ENCODE data around the gene RAB40C. TPM values are rescaled to one million over a fixed set of nuclear protein-coding genes. Genes with fewer than 3 reads are reported as not detected.

Gene RAB40C
- total and polyA plus RNA-seq, 10 of the 15 experiments (the other 5 are each of a cell fraction or from before 2014, with no cell fraction given), result 0.06 to 12.8 (median 4.6) TPM

DNA sequence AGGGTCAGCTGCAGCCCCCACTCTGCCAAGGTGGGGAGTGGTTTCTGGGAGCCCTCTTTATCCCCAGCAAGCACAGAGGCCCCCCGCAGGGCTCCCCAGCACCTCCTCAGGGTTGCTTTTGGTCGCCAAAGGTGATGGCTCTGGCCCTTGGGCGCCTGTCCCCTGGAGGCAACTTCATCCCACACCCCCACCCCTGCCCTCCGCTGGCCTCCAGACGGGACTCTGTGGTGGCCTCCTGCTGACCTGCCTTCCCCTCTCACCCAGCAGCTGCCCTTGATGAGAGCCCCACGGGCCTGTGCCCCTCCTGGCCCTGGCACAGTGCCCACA, 70.2 kb downstream of the RAB40C start:
- ChIA-PET CTCF (interaction anchor here (0.6 to 1.4 kb wide), 4 partner anchors 9 to 811 kb away, joined by 3 to 5 read pairs (median 4); partner anchors contain the start of gene METTL26), RAD21 (ENCODE audit: unreplicated experiment) (interaction anchor here (1.0 kb wide), 1 partner anchor 12 kb away, joined by 7 read pairs; no protein-coding TSS in a partner anchor), POLR2A (no interaction called here), SMC1A (ENCODE audit: uncharacterized antibody, unreplicated experiment) (no interaction called here)
- WGBS (ENCODE audit: insufficient coverage, insufficient replicate concordance, low lambda C conversion rate, missing lambda C conversion rate), result 82% methylated on average over 6 of the region's 6 CpGs
- no peaks in the 10 kb centered on the region; a peak in 2 of 4 replicates for H3K36me3 ChIP-seq (ENCODE audit: control insufficient read depth in 2 of 2, insufficient read depth in 2 of 2, low read length in 1 of 2)
- H3K4me3 ChIP-seq, result no peak overlapping the region
- no peak overlapping the region for H3K27ac ChIP-seq (ENCODE audit: control insufficient read depth, insufficient read depth)
- no peaks in the 10 kb centered on the region for H3K9me3 ChIP-seq (replicated peaks; ENCODE audit: control insufficient read depth, insufficient read depth, low read length)
- H3K4me2 ChIP-seq (ENCODE audit: control insufficient read depth, insufficient read depth), result no peak overlapping the region
- no TSS peak for BruUV-seq (replicated peaks)
- intact Hi-C loops (cut with micrococcal nuclease; ENCODE audit: unreplicated experiment), result loop anchor here (1.0 to 10.0 kb wide), 2 partner anchors 81 to 265 kb away; partner anchors contain the start of gene NME4
- ATAC-seq (no peak), FAIRE-seq (no peak), DNase-seq (ENCODE audit: low read depth, low spot score) (no peak)
- H3K9ac ChIP-seq (ENCODE audit: control insufficient read depth, insufficient read depth, low read length), result no peak overlapping the region; the same call in 1 of the 2 replicates
- no peaks in the 10 kb centered on the region for H4K20me1 ChIP-seq (ENCODE audit: control insufficient read depth, insufficient read depth)
- H3K27me3 ChIP-seq (replicated peaks in 1 of 2; ENCODE audit: control insufficient read depth in 2 of 2, insufficient read depth in 2 of 2, low read length in 1 of 2), result no peaks in the 10 kb centered on the region
- H2AFZ ChIP-seq (ENCODE audit: control insufficient read depth, low read depth, low read length), result no peak overlapping the region
- peaks cover 3% of the 10 kb centered on the region; the same call in 1 of the 2 replicates for H3K4me1 ChIP-seq (ENCODE audit: control insufficient read depth, insufficient read depth, low read length)
- H3K79me2 ChIP-seq (ENCODE audit: control insufficient read depth, insufficient read depth, low read length), result no peaks in the 10 kb centered on the region
- in situ Hi-C loops (cut with MboI), result loop anchor here (10.0 kb wide), 1 partner anchor 265 kb away; the partner anchor contains the start of gene NME4
- TF ChIP-seq BCL11A (IDR thresholded peaks at IDR 0.05; ENCODE audit: low read depth, low read length) (no peak), BMI1 (IDR thresholded peaks at IDR 0.05; ENCODE audit: borderline replicate concordance) (no peak), SPI1 (IDR thresholded peaks at IDR 0.05; ENCODE audit: borderline replicate concordance, insufficient read depth, low read depth, low read length) (no peak), CHD4 (IDR thresholded peaks at IDR 0.05) (no peak), BRCA1 (IDR thresholded peaks at IDR 0.05; ENCODE audit: low read depth, low read length) (no peak), ZBED1 (IDR thresholded peaks at IDR 0.05; ENCODE audit: borderline replicate concordance) (no peak), CREB1 (IDR thresholded peaks at IDR 0.05; ENCODE audit: low read depth) (no peak), SREBF1 (IDR thresholded peaks at IDR 0.05; ENCODE audit: low read length) (no peak), TCF3 (IDR thresholded peaks at IDR 0.05; ENCODE audit: borderline replicate concordance, insufficient read depth, low read depth, low read length) (no peak), SUPT20H (IDR thresholded peaks at IDR 0.05; ENCODE audit: borderline replicate concordance, control insufficient read depth, low read depth, low read length) (no peak), ATF7 (IDR thresholded peaks at IDR 0.05; ENCODE audit: low read depth) (no peak), POLR2AphosphoS2 (IDR thresholded peaks at IDR 0.05; ENCODE audit: low read depth, low read length) (no peak)
- TF ChIP-seq, protein P1, sequence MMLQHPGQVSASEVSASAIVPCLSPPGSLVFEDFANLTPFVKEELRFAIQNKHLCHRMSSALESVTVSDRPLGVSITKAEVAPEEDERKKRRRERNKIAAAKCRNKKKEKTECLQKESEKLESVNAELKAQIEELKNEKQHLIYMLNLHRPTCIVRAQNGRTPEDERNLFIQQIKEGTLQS (IDR thresholded peaks at IDR 0.05; ENCODE audit: borderline replicate concordance, extremely low read depth, low read depth, low read length), result no peak
- TF ChIP-seq, protein P2, sequence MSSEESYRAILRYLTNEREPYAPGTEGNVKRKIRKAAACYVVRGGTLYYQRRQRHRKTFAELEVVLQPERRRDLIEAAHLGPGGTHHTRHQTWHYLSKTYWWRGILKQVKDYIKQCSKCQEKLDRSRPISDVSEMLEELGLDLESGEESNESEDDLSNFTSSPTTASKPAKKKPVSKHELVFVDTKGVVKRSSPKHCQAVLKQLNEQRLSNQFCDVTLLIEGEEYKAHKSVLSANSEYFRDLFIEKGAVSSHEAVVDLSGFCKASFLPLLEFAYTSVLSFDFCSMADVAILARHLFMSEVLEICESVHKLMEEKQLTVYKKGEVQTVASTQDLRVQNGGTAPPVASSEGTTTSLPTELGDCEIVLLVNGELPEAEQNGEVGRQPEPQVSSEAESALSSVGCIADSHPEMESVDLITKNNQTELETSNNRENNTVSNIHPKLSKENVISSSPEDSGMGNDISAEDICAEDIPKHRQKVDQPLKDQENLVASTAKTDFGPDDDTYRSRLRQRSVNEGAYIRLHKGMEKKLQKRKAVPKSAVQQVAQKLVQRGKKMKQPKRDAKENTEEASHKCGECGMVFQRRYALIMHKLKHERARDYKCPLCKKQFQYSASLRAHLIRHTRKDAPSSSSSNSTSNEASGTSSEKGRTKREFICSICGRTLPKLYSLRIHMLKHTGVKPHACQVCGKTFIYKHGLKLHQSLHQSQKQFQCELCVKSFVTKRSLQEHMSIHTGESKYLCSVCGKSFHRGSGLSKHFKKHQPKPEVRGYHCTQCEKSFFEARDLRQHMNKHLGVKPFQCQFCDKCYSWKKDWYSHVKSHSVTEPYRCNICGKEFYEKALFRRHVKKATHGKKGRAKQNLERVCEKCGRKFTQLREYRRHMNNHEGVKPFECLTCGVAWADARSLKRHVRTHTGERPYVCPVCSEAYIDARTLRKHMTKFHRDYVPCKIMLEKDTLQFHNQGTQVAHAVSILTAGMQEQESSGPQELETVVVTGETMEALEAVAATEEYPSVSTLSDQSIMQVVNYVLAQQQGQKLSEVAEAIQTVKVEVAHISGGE (CRISPR knock-in tag; IDR thresholded peaks at IDR 0.05), result no peak
- TF ChIP-seq, protein P3, sequence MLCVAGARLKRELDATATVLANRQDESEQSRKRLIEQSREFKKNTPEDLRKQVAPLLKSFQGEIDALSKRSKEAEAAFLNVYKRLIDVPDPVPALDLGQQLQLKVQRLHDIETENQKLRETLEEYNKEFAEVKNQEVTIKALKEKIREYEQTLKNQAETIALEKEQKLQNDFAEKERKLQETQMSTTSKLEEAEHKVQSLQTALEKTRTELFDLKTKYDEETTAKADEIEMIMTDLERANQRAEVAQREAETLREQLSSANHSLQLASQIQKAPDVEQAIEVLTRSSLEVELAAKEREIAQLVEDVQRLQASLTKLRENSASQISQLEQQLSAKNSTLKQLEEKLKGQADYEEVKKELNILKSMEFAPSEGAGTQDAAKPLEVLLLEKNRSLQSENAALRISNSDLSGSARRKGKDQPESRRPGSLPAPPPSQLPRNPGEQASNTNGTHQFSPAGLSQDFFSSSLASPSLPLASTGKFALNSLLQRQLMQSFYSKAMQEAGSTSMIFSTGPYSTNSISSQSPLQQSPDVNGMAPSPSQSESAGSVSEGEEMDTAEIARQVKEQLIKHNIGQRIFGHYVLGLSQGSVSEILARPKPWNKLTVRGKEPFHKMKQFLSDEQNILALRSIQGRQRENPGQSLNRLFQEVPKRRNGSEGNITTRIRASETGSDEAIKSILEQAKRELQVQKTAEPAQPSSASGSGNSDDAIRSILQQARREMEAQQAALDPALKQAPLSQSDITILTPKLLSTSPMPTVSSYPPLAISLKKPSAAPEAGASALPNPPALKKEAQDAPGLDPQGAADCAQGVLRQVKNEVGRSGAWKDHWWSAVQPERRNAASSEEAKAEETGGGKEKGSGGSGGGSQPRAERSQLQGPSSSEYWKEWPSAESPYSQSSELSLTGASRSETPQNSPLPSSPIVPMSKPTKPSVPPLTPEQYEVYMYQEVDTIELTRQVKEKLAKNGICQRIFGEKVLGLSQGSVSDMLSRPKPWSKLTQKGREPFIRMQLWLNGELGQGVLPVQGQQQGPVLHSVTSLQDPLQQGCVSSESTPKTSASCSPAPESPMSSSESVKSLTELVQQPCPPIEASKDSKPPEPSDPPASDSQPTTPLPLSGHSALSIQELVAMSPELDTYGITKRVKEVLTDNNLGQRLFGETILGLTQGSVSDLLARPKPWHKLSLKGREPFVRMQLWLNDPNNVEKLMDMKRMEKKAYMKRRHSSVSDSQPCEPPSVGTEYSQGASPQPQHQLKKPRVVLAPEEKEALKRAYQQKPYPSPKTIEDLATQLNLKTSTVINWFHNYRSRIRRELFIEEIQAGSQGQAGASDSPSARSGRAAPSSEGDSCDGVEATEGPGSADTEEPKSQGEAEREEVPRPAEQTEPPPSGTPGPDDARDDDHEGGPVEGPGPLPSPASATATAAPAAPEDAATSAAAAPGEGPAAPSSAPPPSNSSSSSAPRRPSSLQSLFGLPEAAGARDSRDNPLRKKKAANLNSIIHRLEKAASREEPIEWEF (IDR thresholded peaks at IDR 0.05; ENCODE audit: insufficient replicate concordance, low read depth, low read length), result no peak
